ENCODE measurements around the gene XDH.

XDH gene

GRCh38 chr2:31365834-31366505, 48.6 kb downstream of the XDH start:
- Histone ChIP-seq H3K9me3 (ENCODE audit: control insufficient read depth, insufficient read depth, low read length) (no peaks in the 10 kb centered on the region), H3K9ac (ENCODE audit: low read depth, low read length) (no peak overlapping the region), H3K4me1 (ENCODE audit: control insufficient read depth, insufficient read depth, low read length) (no peaks in the 10 kb centered on the region), H3K4me3 (ENCODE audit: low read depth, low read length) (no peak overlapping the region), H3K27ac (ENCODE audit: low read depth, low read length) (no peak overlapping the region), H3K27me3 (ENCODE audit: control insufficient read depth, insufficient read depth, low read length) (no peaks in the 10 kb centered on the region), H3K36me3 (ENCODE audit: control insufficient read depth, insufficient read depth, low read length) (no peaks in the 10 kb centered on the region)

- H3K4me1 ChIP-seq (ENCODE audit: control insufficient read depth, insufficient read depth, low read length), result no peaks in the 10 kb centered on the region
- no peak overlapping the region for H3K9ac ChIP-seq (ENCODE audit: low read depth, low read length)
- no peak overlapping the region for H3K4me3 ChIP-seq (ENCODE audit: low read depth, low read length)
- no peak overlapping the region for H3K27ac ChIP-seq (ENCODE audit: low read depth, low read length)
- no peaks in the 10 kb centered on the region for H3K36me3 ChIP-seq (ENCODE audit: control insufficient read depth, insufficient read depth, low read length)
- no peaks in the 10 kb centered on the region for H3K27me3 ChIP-seq (ENCODE audit: control insufficient read depth, insufficient read depth, low read length)
- H3K9me3 ChIP-seq (ENCODE audit: control insufficient read depth, insufficient read depth, low read length), result no peaks in the 10 kb centered on the region
Observed at GRCh38 chr2:31365348-31365747, 49.2 kb downstream of the XDH start.

- H3K4me1 ChIP-seq (ENCODE audit: control insufficient read depth, insufficient read depth, low read length), result no peaks in the 10 kb centered on the region
- H3K27me3 ChIP-seq (ENCODE audit: control insufficient read depth, insufficient read depth, low read length), result no peaks in the 10 kb centered on the region
- H3K36me3 ChIP-seq (ENCODE audit: control insufficient read depth, insufficient read depth, low read length), result no peaks in the 10 kb centered on the region
- H3K4me3 ChIP-seq (ENCODE audit: low read depth, low read length), result no peak overlapping the region
- no peak overlapping the region for H3K27ac ChIP-seq (ENCODE audit: low read depth, low read length)
- H3K9ac ChIP-seq (ENCODE audit: low read depth, low read length), result no peak overlapping the region
- H3K9me3 ChIP-seq (ENCODE audit: control insufficient read depth, insufficient read depth, low read length), result no peaks in the 10 kb centered on the region
Observed at GRCh38 chr2:31363956-31364750, 50.4 kb downstream of the XDH start.

GRCh38 chr2:31362581-31362980, 52.0 kb downstream of the XDH start:
- Histone ChIP-seq H3K9me3 (ENCODE audit: control insufficient read depth, insufficient read depth, low read length) (no peaks in the 10 kb centered on the region), H3K4me1 (ENCODE audit: control insufficient read depth, insufficient read depth, low read length) (no peaks in the 10 kb centered on the region), H3K9ac (ENCODE audit: low read depth, low read length) (no peak overlapping the region), H3K27ac (ENCODE audit: low read depth, low read length) (no peak overlapping the region), H3K27me3 (ENCODE audit: control insufficient read depth, insufficient read depth, low read length) (no peaks in the 10 kb centered on the region), H3K4me3 (ENCODE audit: low read depth, low read length) (no peak overlapping the region), H3K36me3 (ENCODE audit: control insufficient read depth, insufficient read depth, low read length) (no peaks in the 10 kb centered on the region)

- no peak overlapping the region for H3K9ac ChIP-seq (ENCODE audit: low read depth, low read length)
- no peaks in the 10 kb centered on the region for H3K9me3 ChIP-seq (ENCODE audit: control insufficient read depth, insufficient read depth, low read length)
- H3K4me3 ChIP-seq (ENCODE audit: low read depth, low read length), result no peak overlapping the region
- H3K27ac ChIP-seq (ENCODE audit: low read depth, low read length), result no peak overlapping the region
- 0 out of 2 replicates have a peak, but pooled peaks cover 2% of the 10 kb centered on the region for H3K4me1 ChIP-seq (ENCODE audit: control insufficient read depth, insufficient read depth, low read length)
- no peaks in the 10 kb centered on the region for H3K36me3 ChIP-seq (ENCODE audit: control insufficient read depth, insufficient read depth, low read length)
- no peaks in the 10 kb centered on the region for H3K27me3 ChIP-seq (ENCODE audit: control insufficient read depth, insufficient read depth, low read length)
Observed at GRCh38 chr2:31359229-31359628, 55.3 kb downstream of the XDH start.

- no peaks in the 10 kb centered on the region for H3K9me3 ChIP-seq (ENCODE audit: control insufficient read depth, insufficient read depth, low read length)
- no peak overlapping the region for H3K9ac ChIP-seq (ENCODE audit: low read depth, low read length)
- H3K36me3 ChIP-seq (ENCODE audit: control insufficient read depth, insufficient read depth, low read length), result no peaks in the 10 kb centered on the region
- H3K4me3 ChIP-seq (ENCODE audit: low read depth, low read length), result no peak overlapping the region
- H3K27me3 ChIP-seq (ENCODE audit: control insufficient read depth, insufficient read depth, low read length), result no peaks in the 10 kb centered on the region
- H3K27ac ChIP-seq (ENCODE audit: low read depth, low read length), result no peak overlapping the region
- H3K4me1 ChIP-seq (ENCODE audit: control insufficient read depth, insufficient read depth, low read length), result 0 out of 2 replicates have a peak, but pooled peaks cover 2% of the 10 kb centered on the region
Observed at GRCh38 chr2:31354837-31355236, 59.7 kb downstream of the XDH start.

GRCh38 chr2:31353179-31353578, 61.4 kb downstream of the XDH start:
- no peaks in the 10 kb centered on the region for H3K9me3 ChIP-seq (ENCODE audit: control insufficient read depth, insufficient read depth, low read length)
- no peaks in the 10 kb centered on the region for H3K27me3 ChIP-seq (ENCODE audit: control insufficient read depth, insufficient read depth, low read length)
- H3K9ac ChIP-seq (ENCODE audit: low read depth, low read length), result no peak overlapping the region
- H3K4me1 ChIP-seq (ENCODE audit: control insufficient read depth, insufficient read depth, low read length), result 0 out of 2 replicates have a peak, but pooled peaks cover 2% of the 10 kb centered on the region
- no peak overlapping the region for H3K27ac ChIP-seq (ENCODE audit: low read depth, low read length)
- no peaks in the 10 kb centered on the region for H3K36me3 ChIP-seq (ENCODE audit: control insufficient read depth, insufficient read depth, low read length)
- no peak overlapping the region for H3K4me3 ChIP-seq (ENCODE audit: low read depth, low read length)

- Histone ChIP-seq H3K9ac (ENCODE audit: low read depth, low read length) (no peak overlapping the region), H3K27me3 (ENCODE audit: control insufficient read depth, insufficient read depth, low read length) (no peaks in the 10 kb centered on the region), H3K36me3 (ENCODE audit: control insufficient read depth, insufficient read depth, low read length) (0 out of 2 replicates have a peak, but pooled peaks cover 3% of the 10 kb centered on the region), H3K9me3 (ENCODE audit: control insufficient read depth, insufficient read depth, low read length) (no peaks in the 10 kb centered on the region), H3K4me1 (ENCODE audit: control insufficient read depth, insufficient read depth, low read length) (no peaks in the 10 kb centered on the region), H3K4me3 (ENCODE audit: low read depth, low read length) (no peak overlapping the region), H3K27ac (ENCODE audit: low read depth, low read length) (no peak overlapping the region)
Observed at GRCh38 chr2:31349684-31350083, 64.9 kb downstream of the XDH start.

- Histone ChIP-seq H3K9ac (ENCODE audit: low read depth, low read length) (no peak overlapping the region), H3K27me3 (ENCODE audit: control insufficient read depth, insufficient read depth, low read length) (no peaks in the 10 kb centered on the region), H3K4me3 (ENCODE audit: low read depth, low read length) (no peak overlapping the region), H3K9me3 (ENCODE audit: control insufficient read depth, insufficient read depth, low read length) (no peaks in the 10 kb centered on the region), H3K4me1 (ENCODE audit: control insufficient read depth, insufficient read depth, low read length) (no peaks in the 10 kb centered on the region), H3K36me3 (ENCODE audit: control insufficient read depth, insufficient read depth, low read length) (0 out of 2 replicates have a peak, but pooled peaks cover 3% of the 10 kb centered on the region), H3K27ac (ENCODE audit: low read depth, low read length) (no peak overlapping the region)
Observed at GRCh38 chr2:31349160-31349559, 65.4 kb downstream of the XDH start.

- Histone ChIP-seq H3K36me3 (ENCODE audit: control insufficient read depth, insufficient read depth, low read length) (0 out of 2 replicates have a peak, but pooled peaks cover 3% of the 10 kb centered on the region), H3K9me3 (ENCODE audit: control insufficient read depth, insufficient read depth, low read length) (no peaks in the 10 kb centered on the region), H3K27me3 (ENCODE audit: control insufficient read depth, insufficient read depth, low read length) (no peaks in the 10 kb centered on the region), H3K4me3 (ENCODE audit: low read depth, low read length) (no peak overlapping the region), H3K9ac (ENCODE audit: low read depth, low read length) (no peak overlapping the region), H3K27ac (ENCODE audit: low read depth, low read length) (no peak overlapping the region), H3K4me1 (ENCODE audit: control insufficient read depth, insufficient read depth, low read length) (no peaks in the 10 kb centered on the region)
Observed at GRCh38 chr2:31348618-31349017, 65.9 kb downstream of the XDH start.

GRCh38 chr2:31347750-31348149, 66.8 kb downstream of the XDH start:
- Histone ChIP-seq H3K4me1 (ENCODE audit: control insufficient read depth, insufficient read depth, low read length) (no peaks in the 10 kb centered on the region), H3K27me3 (ENCODE audit: control insufficient read depth, insufficient read depth, low read length) (no peaks in the 10 kb centered on the region), H3K9ac (ENCODE audit: low read depth, low read length) (no peak overlapping the region), H3K4me3 (ENCODE audit: low read depth, low read length) (no peak overlapping the region), H3K9me3 (ENCODE audit: control insufficient read depth, insufficient read depth, low read length) (no peaks in the 10 kb centered on the region), H3K36me3 (ENCODE audit: control insufficient read depth, insufficient read depth, low read length) (0 out of 2 replicates have a peak, but pooled peaks cover 3% of the 10 kb centered on the region), H3K27ac (ENCODE audit: low read depth, low read length) (no peak overlapping the region)
